MG63 (cell line): Measurements from ENCODE around the gene DDX39B. TPM values are rescaled to one million over a fixed set of nuclear protein-coding genes. Genes with fewer than 3 reads are reported as not detected.
"Not testable (repeated sequence)": the region's sequence is repeated elsewhere in the genome, so short reads cannot be mapped to it uniquely, and the experiment has no call there.

Experiments
- DNase-seq: peaks from one replicate; pipeline ENCODE4 v3.0.0-alpha.2; 2020
- H3K27me3 ChIP-seq: fragments of 250-450 bp; sonication (Bioruptor Pico); 2 replicates; pipeline ENCODE4 v1.5.1; 2020; ENCODE audit warnings: mild to moderate bottlenecking, moderate library complexity
- H3K36me3 ChIP-seq: fragments of 250-450 bp; sonication (Bioruptor Pico); 2 replicates; pipeline ENCODE4 v1.5.1; 2020; ENCODE audit warnings: mild to moderate bottlenecking, moderate library complexity
- H3K4me3 ChIP-seq: fragments of 250-450 bp; sonication (Bioruptor Pico); 2 replicates; pipeline ENCODE4 v1.5.1; 2020; ENCODE audit warnings: mild to moderate bottlenecking, moderate library complexity
- H3K9me3 ChIP-seq: fragments of 250-450 bp; sonication (Bioruptor Pico); 2 replicates; pipeline ENCODE4 v1.5.1; 2020; ENCODE audit warnings: mild to moderate bottlenecking, moderate library complexity
- total RNA-seq: library from RNA; depleted of rRNA; stranded (reverse); fragments of >200 nt; shearing (Covaris generic); gene quantifications from 2 replicates; pipeline ENCODE4 v1.2.3, GENCODE V29; 2014; ENCODE audit warnings: low replicate concordance; rRNA removed

The DDX39B gene
- total RNA-seq, 1 experiment from 2014 or later = 536 TPM

GRCh38 chr6:31486065-31486837 lies 55.6 kb downstream of the DDX39B start:
- DNase-seq, H3K9me3 ChIP-seq: not testable (repeated sequence)

GRCh38 chr6:31485055-31485454 lies 56.7 kb downstream of the DDX39B start:
- Histone ChIP-seq H3K9me3 (no peaks in the 10 kb centered on the region), H3K27me3 (no peaks in the 10 kb centered on the region), H3K4me3 (no peak overlapping the region), H3K36me3 (no peaks in the 10 kb centered on the region)
- DNase-seq = no peak

More at GRCh38 chr6:31486065-31486837, 55.6 kb downstream of the DDX39B start:
- H3K4me3 ChIP-seq, H3K27me3 ChIP-seq, H3K36me3 ChIP-seq: not testable (repeated sequence)

- no peaks in the 10 kb centered on the region for H3K9me3 ChIP-seq
- H3K27me3 ChIP-seq = no peaks in the 10 kb centered on the region
- H3K36me3 ChIP-seq = no peaks in the 10 kb centered on the region
- no peak overlapping the region for H3K4me3 ChIP-seq
- no peak for DNase-seq
Observed at GRCh38 chr6:31483392-31483791, 58.4 kb downstream of the DDX39B start.

GRCh38 chr6:31480574-31480973 lies 61.2 kb downstream of the DDX39B start:
- Histone ChIP-seq H3K9me3 (no peaks in the 10 kb centered on the region), H3K27me3 (no peaks in the 10 kb centered on the region), H3K4me3 (no peak overlapping the region), H3K36me3 (no peaks in the 10 kb centered on the region)
- DNase-seq = no peak

Other genes with a start within 250 kb of the DDX39B start
- gene HLA-B, start 184.8 kb downstream of the DDX39B start, total RNA-seq = 35.3 and 69.1 TPM in 2 replicates
- 15.9 and 31.0 TPM in 2 replicates for gene MICA, start 138.4 kb downstream of the DDX39B start, total RNA-seq
- 13.1 and 17.6 TPM in 2 replicates for gene MICB, start 43.9 kb downstream of the DDX39B start, total RNA-seq
- not detected in 2 replicates for gene MCCD1, start 13.0 kb downstream of the DDX39B start, total RNA-seq
- gene ATP6V1G2, start 4.6 kb upstream of the DDX39B start, total RNA-seq = 2.1 and 3.4 TPM in 2 replicates
- gene NFKBIL1, start 5.6 kb upstream of the DDX39B start, total RNA-seq = 19.7 and 29.3 TPM in 2 replicates
- gene LTA, start 30.3 kb upstream of the DDX39B start, total RNA-seq = not detected in 2 replicates
- not detected in 2 replicates for gene TNF, start 33.6 kb upstream of the DDX39B start, total RNA-seq
- gene LTB, start 40.4 kb upstream of the DDX39B start, total RNA-seq = not detected in 2 replicates
- not detected in 2 replicates for gene LST1, start 44.3 kb upstream of the DDX39B start, total RNA-seq
- gene NCR3, start 51.0 kb upstream of the DDX39B start, total RNA-seq = not detected in 2 replicates
- not detected in 2 replicates for gene AIF1, start 73.2 kb upstream of the DDX39B start, total RNA-seq
- gene PRRC2A, start 78.7 kb upstream of the DDX39B start, total RNA-seq = 17.1 and 18.2 TPM in 2 replicates
- gene BAG6, start 110.7 kb upstream of the DDX39B start, total RNA-seq = 82.2 and 194 TPM in 2 replicates
- gene APOM, start 113.9 kb upstream of the DDX39B start, total RNA-seq = 0.56 TPM in 1 of 2 replicates, not detected in the other
- 5.9 and 6.5 TPM in 2 replicates for gene C6orf47, start 118.8 kb upstream of the DDX39B start, total RNA-seq
- gene GPANK1, start 123.0 kb upstream of the DDX39B start, total RNA-seq = 21.4 and 24.2 TPM in 2 replicates
- gene CSNK2B, start 124.1 kb upstream of the DDX39B start, total RNA-seq = 88.8 and 99.8 TPM in 2 replicates
- 0.42 and 1.1 TPM in 2 replicates for gene LY6G5B, start 128.0 kb upstream of the DDX39B start, total RNA-seq
- gene LY6G5C, start 139.1 kb upstream of the DDX39B start, total RNA-seq = not detected in 2 replicates
- 19.4 and 43.4 TPM in 2 replicates for gene ABHD16A, start 161.3 kb upstream of the DDX39B start, total RNA-seq
- not detected in 2 replicates for gene LY6G6F, start 164.9 kb upstream of the DDX39B start, total RNA-seq
- not detected in 2 replicates for gene LY6G6D, start 173.3 kb upstream of the DDX39B start, total RNA-seq
- not detected in 2 replicates for gene LY6G6C, start 179.7 kb upstream of the DDX39B start, total RNA-seq
- not detected in 2 replicates for gene MPIG6B, start 181.4 kb upstream of the DDX39B start, total RNA-seq
- gene DDAH2, start 187.3 kb upstream of the DDX39B start, total RNA-seq = 24.6 and 31.9 TPM in 2 replicates
- gene CLIC1, start 194.5 kb upstream of the DDX39B start, total RNA-seq = 571 and 764 TPM in 2 replicates
- 3.1 and 6.3 TPM in 2 replicates for gene MSH5, start 198.0 kb upstream of the DDX39B start, total RNA-seq
- gene SAPCD1, start 220.7 kb upstream of the DDX39B start, total RNA-seq = 2.5 TPM in 1 of 2 replicates, not detected in the other
- gene VWA7, start 235.3 kb upstream of the DDX39B start, total RNA-seq = 0.13 and 0.84 TPM in 2 replicates